ENCODE measurements around the gene ZNF17.

DNA sequence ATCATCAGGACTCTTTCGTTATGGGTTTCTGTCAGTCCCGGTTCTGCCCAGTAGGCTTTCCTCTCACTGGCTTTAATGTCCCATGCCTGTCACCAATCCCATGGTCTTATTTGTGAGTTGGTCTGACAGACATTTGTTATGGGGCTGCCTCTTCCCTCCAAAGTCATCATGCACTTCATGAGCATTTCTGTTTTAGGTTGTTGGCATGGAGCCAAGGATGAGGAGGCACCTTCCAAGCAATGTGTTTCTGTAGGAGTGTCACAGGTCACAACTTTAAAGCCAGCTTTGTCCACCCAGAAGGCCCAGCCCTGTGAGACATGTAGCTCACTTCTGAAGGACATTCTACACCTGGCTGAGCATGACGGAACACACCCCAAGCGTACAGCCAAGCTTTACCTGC lies 8.5 kb downstream of the ZNF17 start:
- TF ChIP-seq, protein P1, sequence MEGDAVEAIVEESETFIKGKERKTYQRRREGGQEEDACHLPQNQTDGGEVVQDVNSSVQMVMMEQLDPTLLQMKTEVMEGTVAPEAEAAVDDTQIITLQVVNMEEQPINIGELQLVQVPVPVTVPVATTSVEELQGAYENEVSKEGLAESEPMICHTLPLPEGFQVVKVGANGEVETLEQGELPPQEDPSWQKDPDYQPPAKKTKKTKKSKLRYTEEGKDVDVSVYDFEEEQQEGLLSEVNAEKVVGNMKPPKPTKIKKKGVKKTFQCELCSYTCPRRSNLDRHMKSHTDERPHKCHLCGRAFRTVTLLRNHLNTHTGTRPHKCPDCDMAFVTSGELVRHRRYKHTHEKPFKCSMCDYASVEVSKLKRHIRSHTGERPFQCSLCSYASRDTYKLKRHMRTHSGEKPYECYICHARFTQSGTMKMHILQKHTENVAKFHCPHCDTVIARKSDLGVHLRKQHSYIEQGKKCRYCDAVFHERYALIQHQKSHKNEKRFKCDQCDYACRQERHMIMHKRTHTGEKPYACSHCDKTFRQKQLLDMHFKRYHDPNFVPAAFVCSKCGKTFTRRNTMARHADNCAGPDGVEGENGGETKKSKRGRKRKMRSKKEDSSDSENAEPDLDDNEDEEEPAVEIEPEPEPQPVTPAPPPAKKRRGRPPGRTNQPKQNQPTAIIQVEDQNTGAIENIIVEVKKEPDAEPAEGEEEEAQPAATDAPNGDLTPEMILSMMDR (conservative IDR thresholded peaks at IDR 0.05; ENCODE audit: low read depth in 2 of 2) = no peak
- TF ChIP-seq EZH2phosphoT487 (IDR thresholded peaks at IDR 0.05; ENCODE audit: unreplicated experiment) (no peak), POLR2AphosphoS5 (IDR thresholded peaks at IDR 0.05; ENCODE audit: low read depth) (no peak), EZH2 (IDR thresholded peaks at IDR 0.05; ENCODE audit: low read depth, unreplicated experiment) (no peak), ZNF331 (CRISPR knock-in tag; IDR thresholded peaks at IDR 0.05; ENCODE audit: low read depth) (no peak), CREB1 (CRISPR knock-in tag; IDR thresholded peaks at IDR 0.05; ENCODE audit: low read depth) (no peak), JUNB (IDR thresholded peaks at IDR 0.05; ENCODE audit: unreplicated experiment) (no peak), ZNF114 (CRISPR knock-in tag; IDR thresholded peaks at IDR 0.05) (no peak), STAT1 (IDR thresholded peaks at IDR 0.05; ENCODE audit: unreplicated experiment) (no peak)
- TF ChIP-seq, protein P2, sequence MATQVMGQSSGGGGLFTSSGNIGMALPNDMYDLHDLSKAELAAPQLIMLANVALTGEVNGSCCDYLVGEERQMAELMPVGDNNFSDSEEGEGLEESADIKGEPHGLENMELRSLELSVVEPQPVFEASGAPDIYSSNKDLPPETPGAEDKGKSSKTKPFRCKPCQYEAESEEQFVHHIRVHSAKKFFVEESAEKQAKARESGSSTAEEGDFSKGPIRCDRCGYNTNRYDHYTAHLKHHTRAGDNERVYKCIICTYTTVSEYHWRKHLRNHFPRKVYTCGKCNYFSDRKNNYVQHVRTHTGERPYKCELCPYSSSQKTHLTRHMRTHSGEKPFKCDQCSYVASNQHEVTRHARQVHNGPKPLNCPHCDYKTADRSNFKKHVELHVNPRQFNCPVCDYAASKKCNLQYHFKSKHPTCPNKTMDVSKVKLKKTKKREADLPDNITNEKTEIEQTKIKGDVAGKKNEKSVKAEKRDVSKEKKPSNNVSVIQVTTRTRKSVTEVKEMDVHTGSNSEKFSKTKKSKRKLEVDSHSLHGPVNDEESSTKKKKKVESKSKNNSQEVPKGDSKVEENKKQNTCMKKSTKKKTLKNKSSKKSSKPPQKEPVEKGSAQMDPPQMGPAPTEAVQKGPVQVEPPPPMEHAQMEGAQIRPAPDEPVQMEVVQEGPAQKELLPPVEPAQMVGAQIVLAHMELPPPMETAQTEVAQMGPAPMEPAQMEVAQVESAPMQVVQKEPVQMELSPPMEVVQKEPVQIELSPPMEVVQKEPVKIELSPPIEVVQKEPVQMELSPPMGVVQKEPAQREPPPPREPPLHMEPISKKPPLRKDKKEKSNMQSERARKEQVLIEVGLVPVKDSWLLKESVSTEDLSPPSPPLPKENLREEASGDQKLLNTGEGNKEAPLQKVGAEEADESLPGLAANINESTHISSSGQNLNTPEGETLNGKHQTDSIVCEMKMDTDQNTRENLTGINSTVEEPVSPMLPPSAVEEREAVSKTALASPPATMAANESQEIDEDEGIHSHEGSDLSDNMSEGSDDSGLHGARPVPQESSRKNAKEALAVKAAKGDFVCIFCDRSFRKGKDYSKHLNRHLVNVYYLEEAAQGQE (IDR thresholded peaks at IDR 0.05; ENCODE audit: unreplicated experiment) = no peak
- TF ChIP-seq, protein P3, sequence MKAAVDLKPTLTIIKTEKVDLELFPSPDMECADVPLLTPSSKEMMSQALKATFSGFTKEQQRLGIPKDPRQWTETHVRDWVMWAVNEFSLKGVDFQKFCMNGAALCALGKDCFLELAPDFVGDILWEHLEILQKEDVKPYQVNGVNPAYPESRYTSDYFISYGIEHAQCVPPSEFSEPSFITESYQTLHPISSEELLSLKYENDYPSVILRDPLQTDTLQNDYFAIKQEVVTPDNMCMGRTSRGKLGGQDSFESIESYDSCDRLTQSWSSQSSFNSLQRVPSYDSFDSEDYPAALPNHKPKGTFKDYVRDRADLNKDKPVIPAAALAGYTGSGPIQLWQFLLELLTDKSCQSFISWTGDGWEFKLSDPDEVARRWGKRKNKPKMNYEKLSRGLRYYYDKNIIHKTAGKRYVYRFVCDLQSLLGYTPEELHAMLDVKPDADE (IDR thresholded peaks at IDR 0.05) = no peak

Measured in GM23338 (cell line).